ENCODE results near the gene FXYD5. TPM values are rescaled to one million over a fixed set of nuclear protein-coding genes. Genes with fewer than 3 reads are reported as not detected.
A peak's percentile ranks its signal among the peaks of the same experiment; 100 is the strongest.

FXYD5 gene
- total and polyA plus RNA-seq, 12 donors = 13.9 to 67.4 (median 19.3) TPM

- Histone ChIP-seq H3K27ac (peak overlapping the region in 1 of 10 donors; percentile 57), H3K36me3 (peaks cover 0 to 93% (median 46%) of the 10 kb centered on the region in 9 donors), H3K9me3 (peaks cover 0 to 51% (median 29%) of the 10 kb centered on the region in 11 donors), H3K27me3 (no peaks in the 10 kb centered on the region), H3K4me1 (peaks cover 0 to 18% (median 0%) of the 10 kb centered on the region in 9 donors), H3K4me3 (no peak overlapping the region)
- ATAC-seq = no peak
- 90 to 97% methylated on average over 7 of the region's 7 CpGs for WGBS, 2 donors
- no peak for DNase-seq
- no peak for TF ChIP-seq CTCF (IDR thresholded peaks at IDR 0.05)
- intact Hi-C loops (cut with DNase I) = no loop called here
Observed at GRCh38 chr19:35166100-35167063, 11.8 kb downstream of the FXYD5 start.

- Histone ChIP-seq H3K9me3 (peaks cover 0 to 45% (median 23%) of the 10 kb centered on the region in 11 donors), H3K36me3 (peaks cover 0 to 82% (median 38%) of the 10 kb centered on the region in 9 donors), H3K27me3 (no peaks in the 10 kb centered on the region), H3K4me3 (no peak overlapping the region), H3K4me1 (peaks cover 0 to 29% (median 3%) of the 10 kb centered on the region in 9 donors), H3K27ac (peak overlapping the region in 2 of 10 donors; percentile 25 to 57)
- ATAC-seq (no peak), DNase-seq (no peak)
- intact Hi-C loops (cut with DNase I) = no loop called here
- no peak for TF ChIP-seq CTCF (IDR thresholded peaks at IDR 0.05)
- 87% methylated on average over 5 of the region's 5 CpGs for WGBS, 2 donors
Observed at GRCh38 chr19:35167251-35168119, 12.9 kb downstream of the FXYD5 start.

GRCh38 chr19:35168196-35168595 lies 13.7 kb downstream of the FXYD5 start:
- Histone ChIP-seq H3K4me3 (no peak overlapping the region), H3K9me3 (peaks cover 0 to 38% (median 23%) of the 10 kb centered on the region in 11 donors), H3K27me3 (no peaks in the 10 kb centered on the region), H3K4me1 (peaks cover 0 to 31% (median 3%) of the 10 kb centered on the region in 9 donors), H3K36me3 (peaks cover 0 to 75% (median 33%) of the 10 kb centered on the region in 9 donors), H3K27ac (peak overlapping the region in 1 of 10 donors; percentile 57)
- no peak for TF ChIP-seq CTCF (IDR thresholded peaks at IDR 0.05)
- ATAC-seq = no peak
- no peak for DNase-seq
- 76 to 86% methylated on average over 3 of the region's 3 CpGs for WGBS, 2 donors
- intact Hi-C loops (cut with DNase I) = no loop called here
